ENCODE data around the gene ERP27.

The ERP27 gene

DNA sequence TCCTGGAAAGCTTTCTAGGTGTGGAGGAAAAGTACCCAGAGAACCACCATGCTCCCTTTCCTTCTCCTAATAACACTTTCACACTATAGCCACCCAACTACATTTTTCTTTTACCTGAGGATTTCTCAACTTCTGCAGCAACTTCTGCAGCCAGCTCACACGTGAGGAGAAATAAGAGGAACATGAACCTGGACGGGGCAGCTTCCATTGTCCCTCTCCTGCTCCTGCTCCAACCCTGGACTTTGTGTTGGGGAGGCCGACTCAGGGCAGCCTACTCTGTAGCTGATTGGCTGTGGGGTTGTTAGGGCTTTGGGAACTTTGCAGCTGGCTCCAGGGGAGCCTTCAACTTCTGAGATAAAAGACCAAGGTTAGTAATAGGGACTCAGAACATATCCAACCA is at the start of gene ERP27:
Gene ERP27 (minus strand): TSS at position 237 of the 400 bp plus-strand sequence. CDS start 29 bp downstream, at position 208.
- DNase-seq (ENCODE audit: low read depth) = no peak

DNA sequence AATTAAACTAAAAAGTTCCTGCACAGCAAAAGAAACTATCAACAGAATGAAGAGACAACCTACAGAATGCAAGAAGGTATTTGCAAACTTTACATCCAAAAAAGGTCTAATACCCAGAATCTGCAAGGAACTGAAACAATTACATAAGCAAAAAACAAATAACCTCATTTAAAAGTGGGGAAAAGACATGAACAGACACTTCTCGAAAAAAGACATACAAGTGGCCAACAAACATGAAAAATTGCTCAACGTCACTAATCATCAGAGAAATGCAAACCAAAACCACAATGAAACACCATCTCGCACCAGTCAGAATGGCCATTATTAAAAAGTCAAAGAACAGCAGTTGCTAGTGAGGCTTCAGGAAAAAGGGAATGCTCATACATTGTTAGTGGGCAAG is 49.7 kb upstream of the ERP27 start:
- DNase-seq (ENCODE audit: low read depth) = peak; percentile 9

DNA sequence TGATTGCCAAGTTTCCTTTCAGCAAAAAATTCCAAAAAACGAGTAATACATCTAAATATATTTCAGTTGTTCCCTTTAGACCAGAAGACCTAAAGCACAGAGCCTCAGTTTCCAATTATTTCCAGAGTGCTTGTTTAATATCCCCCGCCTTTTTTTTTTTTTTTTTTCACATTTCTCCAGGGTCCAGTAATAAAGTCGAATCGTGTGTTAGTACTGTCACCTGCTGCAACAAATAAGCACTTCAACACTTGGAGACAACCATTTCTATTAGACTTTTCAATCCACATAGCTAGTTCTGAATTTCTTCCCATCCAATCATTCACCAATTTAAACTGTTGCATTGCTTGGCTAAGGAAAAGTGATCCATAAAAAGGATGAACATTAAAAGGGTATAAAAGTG is 48.1 kb upstream of the ERP27 start:
- DNase-seq (ENCODE audit: low read depth) = no peak

DNA sequence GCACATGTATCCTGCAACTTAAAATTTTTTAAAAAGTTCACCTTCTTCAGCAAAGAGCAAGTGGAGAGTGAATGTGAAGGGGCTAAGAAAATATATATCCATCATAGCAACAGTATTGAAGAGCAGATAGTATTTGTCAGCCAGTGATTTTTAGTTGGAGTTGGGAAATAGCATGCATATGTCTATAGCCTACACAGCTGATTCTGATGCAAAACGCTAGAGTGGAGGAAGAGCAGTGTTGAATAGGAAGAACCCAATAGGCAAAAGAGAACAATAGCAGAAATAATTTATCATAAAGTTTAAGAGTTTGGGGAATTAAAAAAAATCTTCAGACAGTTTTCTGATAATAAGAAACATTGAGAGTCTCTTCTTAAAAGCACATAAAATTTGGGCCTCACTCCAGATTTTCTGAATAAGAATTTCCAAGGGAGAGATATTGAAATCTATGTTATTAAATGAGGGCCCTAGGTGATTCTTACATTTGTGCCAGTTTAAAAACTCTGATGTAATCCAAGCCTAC is 46.5 kb upstream of the ERP27 start:
- DNase-seq (ENCODE audit: low read depth) = no peak

DNA sequence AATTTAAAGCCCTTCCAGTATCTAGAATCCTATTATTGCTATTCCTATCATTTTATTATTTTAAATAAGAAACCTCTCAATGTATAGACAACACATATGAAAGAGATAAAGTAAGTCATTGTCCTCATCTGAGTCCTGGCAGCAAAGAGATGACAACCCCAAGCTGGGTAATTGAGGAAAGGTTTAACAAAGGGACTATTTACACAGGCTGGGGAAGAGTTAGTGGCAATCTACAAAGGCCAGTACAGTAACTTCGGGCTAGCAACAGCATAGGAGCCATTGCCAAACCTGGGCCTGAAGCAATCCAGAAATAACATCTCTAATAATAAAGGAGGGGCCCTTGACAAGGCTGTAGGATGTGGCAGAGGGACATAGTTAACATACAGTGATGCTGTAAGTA is 45.7 kb upstream of the ERP27 start:
- no peak for DNase-seq (ENCODE audit: low read depth)

DNA sequence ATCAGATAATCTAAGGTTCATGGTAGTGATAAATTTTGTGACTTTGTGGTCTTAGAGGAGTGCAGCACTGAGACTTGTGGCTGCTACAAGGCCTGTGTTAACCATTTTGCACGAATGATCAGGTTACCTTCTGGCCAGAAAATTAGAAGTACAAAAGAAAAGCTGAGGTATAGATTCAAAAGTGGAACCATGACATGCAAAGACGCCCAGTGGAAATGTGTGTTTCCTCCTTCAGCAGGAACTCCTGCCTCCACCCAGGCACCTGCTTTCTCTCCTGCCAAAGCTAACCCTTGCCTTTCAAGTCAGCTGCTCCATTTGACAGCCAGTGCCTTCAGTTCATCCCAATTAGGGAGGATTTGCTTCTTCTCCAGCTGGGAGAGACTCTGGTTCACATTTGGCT is 44.7 kb upstream of the ERP27 start:
- DNase-seq (ENCODE audit: low read depth) = no peak

DNA sequence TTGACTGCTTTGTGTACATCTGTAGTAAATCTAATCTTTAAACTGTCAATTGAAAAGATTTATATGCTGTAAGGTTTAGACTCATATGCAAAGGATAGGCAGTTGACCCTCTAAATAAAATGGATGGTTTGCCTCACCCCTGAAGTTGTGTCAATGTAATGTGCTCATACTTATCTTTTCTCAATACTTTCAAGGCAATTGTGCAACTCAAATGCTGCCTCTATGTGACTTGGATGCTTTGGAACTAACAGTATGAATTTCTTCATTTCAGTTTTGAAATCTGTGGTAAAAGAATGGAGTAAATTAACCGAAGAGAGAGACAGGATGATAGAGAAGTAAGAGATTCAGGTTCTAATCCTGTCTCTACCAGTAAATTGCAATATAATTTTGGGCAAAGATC is 44.2 kb upstream of the ERP27 start:
- peak; percentile 71 for DNase-seq (ENCODE audit: low read depth)

DNA sequence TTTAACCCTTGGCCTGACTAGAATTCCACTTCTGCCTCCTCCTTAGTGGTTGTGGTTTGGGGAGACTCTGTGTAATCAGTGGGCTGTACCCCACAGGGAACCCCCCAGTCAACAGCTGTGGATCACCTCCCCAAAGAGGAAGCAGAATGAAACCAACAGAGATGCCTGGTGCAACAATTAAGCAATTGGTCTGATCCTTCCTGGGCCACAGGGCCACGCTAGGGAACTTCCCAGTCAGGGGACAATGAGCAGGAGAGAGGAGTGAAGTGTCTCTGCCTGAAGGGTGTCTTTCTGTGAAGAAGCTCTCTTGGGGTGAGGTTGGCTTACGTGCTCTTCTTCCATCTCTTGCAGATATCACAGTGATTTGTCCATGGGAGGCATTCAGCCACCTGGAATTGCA is 42.7 kb upstream of the ERP27 start:
- DNase-seq (ENCODE audit: low read depth) = no peak

DNA sequence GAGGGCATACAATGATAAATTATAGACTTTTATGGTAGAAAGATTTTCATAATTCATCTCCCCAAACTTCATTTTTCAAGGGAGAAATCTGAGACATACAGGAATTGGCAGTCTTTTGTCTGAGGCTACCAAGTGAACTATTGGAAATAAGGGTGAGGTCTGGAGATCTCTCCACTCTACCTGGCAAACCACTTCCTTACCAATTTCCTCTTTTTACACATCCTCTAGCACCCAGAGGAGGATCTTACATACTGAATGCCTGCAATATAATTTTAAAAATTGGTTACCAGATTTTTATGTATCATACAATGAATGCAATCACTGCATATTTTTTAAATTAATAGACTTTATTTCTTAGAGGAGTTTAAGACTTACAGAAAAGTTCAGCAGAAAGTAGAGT is 41.1 kb upstream of the ERP27 start:
- no peak for DNase-seq (ENCODE audit: low read depth)

DNA sequence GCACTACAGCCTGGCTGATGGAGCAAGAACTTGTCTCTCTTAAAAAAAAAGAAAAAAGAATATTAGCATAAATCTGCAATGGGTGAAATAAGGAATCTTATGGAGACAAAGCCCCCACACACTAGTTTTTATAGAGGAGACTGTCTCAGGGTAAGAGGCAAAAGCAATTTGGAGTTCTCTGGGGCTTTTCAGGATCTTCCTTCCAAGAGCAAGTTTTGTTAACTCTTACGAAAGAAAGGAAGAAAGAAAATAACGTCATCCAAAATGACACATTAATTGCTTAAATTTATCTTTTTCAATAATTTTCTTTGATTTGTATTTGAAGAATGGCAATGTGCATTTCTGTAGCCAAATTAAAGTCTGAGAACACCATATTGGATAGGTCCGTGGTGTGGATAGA is 38.3 kb upstream of the ERP27 start:
- DNase-seq (ENCODE audit: low read depth) = no peak

DNA sequence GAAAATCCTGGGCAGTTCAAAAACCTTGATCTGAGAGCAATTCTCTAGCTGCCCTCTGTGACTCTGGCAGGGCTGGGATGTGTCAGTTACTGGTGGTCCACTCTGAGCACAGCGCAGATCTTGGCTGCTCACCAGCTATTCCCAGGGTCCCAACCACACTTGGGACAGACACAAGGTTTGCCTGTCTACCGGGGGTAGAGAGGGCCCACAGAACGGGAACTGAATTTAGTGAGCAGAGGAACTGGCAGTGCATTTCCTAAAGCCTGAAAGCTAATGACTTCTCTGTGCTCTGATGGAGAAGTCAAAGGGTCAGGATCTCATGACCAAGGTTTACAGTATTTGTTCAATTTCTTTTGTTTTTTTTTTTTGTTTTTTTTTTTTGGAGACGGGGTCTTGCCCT is 37.1 kb upstream of the ERP27 start:
- DNase-seq (ENCODE audit: low read depth) = no peak

DNA sequence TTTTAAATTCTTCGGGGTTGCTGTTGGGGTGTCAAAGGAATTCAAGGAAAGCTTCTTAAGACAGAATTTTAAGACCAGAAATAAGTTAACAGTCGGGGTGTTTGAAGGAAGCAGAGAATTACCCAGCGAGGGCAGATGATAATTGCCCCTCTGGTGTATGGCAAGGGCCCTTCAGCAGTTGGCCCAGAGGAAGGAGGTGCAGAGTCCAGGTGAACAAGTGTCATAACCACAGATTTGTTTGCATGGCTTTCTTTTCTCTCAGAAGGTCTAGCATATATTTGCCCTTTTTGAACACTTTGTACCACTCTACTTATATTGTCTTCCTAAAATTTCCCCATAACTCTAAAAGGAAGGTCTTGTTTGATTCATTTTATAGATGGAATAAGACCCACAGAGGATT is 36.3 kb upstream of the ERP27 start:
- no peak for DNase-seq (ENCODE audit: low read depth)

DNA sequence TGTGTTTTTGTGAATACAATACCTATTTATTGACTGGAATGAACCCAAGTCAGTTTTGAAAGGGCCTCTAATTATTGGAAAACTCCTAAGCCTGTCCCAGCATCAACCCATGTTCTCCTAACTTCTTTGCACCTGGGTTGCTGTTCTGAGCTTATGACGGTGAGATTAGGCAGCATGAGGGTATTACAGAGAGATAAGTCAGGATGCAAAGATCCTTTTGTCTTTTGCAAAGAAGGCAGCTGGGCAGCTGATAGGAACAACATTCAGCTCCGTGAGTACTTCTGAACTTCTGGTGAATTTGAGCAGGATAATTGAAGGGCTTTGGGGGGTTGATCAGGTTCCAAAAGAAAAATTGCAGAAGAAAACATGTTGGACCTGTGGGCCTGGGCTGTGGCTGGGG is 34.5 kb upstream of the ERP27 start, which contains the start of gene PDE6H:
Gene PDE6H (plus strand): TSS at position 227 of the 400 bp plus-strand sequence. CDS start 4,971 bp downstream, outside the sequence.
- no peak for DNase-seq (ENCODE audit: low read depth)

DNA sequence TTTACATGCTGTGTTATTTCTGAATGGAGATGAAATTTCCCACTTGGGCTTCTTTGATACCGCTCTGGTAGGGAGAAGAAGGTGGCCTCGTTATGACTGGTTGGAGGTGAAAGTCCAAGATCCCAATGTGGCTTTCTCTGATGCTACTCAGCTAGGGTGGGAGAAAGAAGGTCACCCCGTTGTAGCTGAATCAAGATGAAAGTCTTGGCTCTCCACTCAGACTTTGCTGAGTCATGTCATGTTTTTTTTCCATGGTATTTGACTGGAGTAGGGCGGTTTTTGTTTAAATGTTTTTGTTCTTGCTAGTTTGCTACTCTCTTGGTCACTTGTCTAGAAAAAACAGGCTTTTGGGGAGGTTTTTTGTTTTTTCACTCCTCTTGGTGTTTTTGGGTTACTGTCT is 32.1 kb upstream of the ERP27 start:
- no peak for DNase-seq (ENCODE audit: low read depth)

DNA sequence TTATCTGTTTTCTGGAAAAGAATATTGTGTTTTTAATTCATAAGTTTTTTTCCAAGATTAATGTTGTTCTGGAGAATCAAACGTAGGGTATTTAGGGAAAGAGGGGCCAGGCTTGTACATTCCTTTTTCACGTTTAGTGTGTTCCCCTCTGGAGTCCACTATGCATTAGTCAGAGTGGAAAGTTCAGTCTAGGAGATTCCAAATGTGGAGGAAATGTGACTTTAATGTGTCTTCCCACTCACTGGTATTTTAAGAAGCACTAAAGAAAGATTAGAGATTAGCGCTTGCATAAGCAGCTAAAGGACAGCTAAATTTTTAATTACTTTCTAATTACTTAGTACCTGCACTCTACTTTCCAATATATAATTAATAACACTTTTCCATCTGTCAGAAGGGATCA is 30.1 kb upstream of the ERP27 start:
- no peak for DNase-seq (ENCODE audit: low read depth)

DNA sequence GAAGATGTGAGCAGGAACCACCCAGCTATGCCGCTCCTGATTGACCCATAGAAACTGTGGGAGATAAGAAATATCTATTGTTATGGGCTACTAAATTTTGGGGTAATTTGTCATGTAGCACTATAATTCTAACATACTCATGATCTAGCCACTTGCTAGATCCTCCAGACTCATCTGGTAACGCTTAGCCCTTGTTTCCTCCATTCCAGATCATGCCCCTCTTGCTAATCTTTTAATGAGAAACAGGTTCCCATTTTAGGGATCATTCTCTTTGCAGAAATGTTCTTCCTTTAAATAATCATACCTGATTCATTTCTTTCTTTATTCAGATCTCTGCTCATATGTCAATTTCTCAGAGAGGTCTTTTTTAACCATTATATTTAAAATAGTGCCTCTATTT is 26.9 kb upstream of the ERP27 start:
- no peak for DNase-seq (ENCODE audit: low read depth)

DNA sequence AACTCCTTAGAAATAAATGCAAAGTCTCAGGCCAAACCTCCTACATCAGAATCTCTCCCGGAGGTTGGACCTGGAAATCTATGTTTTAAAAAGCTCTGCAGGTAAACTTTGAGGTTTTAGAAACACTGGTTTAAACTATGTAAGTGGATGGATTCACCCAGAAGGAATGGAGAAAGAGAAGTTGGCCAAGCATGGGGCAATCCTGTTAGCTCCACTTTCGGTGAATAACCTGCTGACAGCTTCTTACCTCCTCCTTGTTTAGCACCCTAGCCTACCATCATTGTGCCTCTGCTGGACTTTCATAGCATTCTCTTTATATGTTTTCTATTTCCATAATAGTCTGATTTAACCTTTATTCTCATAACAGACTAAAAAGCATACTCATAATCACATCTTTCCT is 26.1 kb upstream of the ERP27 start:
- DNase-seq (ENCODE audit: low read depth) = no peak

DNA sequence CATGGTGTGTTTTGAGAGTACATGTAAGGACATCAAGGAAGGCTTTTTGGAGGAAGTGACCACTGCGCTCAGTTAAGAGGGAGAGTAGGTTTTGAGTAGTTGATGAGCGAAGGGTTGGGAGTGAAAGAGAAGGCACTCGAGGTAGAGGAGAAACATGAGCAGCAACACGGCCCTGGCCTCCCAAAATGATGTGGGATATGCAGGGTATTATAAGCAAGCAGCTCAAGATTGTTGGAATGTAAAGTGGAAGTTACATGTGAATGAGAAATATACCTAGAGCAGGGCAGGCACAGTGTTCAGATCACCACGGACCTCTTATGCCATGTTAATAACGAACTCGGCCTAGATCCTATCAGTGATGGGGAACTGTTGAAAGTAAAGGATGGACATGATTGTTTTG is 25.2 kb upstream of the ERP27 start:
- no peak for DNase-seq (ENCODE audit: low read depth)

DNA sequence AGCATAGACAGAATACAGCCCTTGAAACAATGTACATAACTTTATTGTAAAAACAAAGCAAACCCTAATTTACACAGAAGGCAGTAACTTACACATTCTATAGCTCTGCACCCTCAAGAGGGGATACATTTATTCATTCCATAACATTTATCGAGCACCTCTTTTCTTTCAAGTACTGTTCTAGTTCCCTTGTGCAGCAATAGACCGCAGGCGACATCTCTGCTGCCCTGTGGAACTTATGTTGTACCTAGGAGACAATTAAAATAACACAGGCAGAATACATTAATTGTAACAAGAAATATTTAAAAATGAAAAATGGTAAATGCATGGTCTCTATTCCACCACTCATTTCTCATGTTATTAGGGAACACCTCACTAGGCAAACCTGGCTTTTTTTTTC is 24.5 kb upstream of the ERP27 start:
- DNase-seq (ENCODE audit: low read depth) = no peak

DNA sequence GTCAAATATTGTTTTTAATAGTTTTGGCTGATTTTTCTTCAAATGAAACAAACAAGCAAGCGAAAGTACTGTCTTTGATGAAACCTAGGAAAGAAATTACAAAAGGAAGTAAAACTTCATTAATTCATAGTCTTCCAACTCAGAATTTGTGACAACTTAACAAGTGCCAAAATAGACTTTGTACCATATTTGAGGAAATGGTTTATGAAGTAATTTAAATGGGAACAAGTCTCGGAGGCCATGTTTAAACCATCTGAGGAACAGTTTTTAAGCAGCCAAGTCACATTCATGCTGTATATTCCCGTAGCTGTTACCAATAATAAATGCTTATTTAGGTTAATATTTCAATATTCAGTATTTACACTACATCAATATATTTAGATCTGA is 23.8 kb upstream of the ERP27 start:
- no peak for DNase-seq (ENCODE audit: low read depth)

DNA sequence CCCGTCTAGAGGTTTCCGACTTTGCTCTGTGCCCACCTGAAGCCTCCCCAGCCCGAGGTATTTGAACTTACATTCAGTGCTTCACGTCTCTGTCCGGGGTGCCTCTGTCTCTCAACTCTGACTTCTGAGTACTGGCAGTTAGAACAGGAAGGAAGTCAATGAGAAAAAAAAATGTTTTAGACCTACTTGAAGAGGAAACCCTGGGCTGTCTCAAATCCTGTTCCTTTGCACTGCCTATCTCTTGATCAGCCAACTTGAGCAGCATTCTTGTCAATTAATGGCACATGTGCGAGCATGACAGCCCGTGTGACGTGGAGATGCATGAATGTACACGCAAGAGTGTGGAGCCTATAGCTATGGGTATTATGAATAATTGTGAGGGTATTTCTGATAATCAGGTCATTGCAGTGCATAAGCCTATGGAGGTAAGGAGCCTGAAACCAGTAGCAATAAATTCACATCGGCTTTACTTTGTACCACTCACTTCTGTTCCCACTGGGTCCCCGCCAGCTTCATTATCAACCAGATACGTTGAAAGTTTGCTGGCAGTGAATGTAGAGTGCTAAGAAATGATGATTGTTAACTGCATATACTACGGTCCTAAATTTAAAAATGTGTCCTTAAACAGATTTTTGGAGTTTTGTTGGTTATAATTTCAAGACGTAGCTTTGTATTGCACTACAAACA is 23.3 kb upstream of the ERP27 start, which contains the start of gene ARHGDIB:
Gene ARHGDIB (minus strand): TSS at position 136 of the 687 bp plus-strand sequence. CDS start 10,889 bp downstream, outside the sequence.
- no peak for DNase-seq (ENCODE audit: low read depth)

DNA sequence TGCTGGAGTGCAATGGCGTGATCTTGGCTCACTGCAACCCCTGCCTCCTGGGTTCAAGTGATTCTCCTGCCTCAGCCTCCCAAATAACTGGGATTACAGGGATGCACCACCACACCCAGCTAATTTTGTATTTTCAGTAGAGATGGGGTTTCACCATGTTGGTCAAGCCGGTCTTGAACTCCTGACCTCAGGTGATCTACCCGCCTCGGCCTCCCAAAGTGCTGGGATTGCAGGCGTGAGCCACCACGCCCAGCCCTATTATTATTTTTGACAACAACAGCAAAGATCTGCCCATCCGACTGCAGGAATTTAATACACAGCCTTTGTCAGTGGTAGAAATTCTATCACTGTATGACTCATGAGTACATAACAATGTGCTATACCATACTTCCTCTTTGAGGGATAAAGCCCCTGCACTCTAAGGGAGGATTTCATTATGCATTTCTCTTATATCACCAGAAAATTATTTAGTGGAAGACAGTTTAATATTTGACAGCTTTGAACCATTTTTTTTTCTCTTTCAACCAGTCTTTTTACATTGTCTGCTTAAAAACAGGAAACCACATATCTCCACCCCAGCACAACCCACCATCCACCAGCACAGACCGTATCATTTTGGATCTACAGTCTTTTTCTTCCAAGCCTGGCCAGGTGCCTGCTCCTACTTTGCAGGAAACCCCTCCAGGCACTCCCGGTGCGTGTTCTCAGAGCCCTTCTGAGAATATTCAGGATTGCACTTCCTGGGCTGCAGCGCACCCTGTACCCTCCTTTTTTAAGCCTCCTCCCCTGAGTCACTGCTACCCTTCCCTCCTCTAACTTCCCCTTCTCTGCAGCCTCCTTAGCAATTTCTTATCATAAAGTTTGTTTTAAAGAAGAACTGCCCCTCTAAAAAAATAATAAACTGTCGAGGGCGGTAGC is 22.5 kb upstream of the ERP27 start:
- no peak for DNase-seq (ENCODE audit: low read depth)

DNA sequence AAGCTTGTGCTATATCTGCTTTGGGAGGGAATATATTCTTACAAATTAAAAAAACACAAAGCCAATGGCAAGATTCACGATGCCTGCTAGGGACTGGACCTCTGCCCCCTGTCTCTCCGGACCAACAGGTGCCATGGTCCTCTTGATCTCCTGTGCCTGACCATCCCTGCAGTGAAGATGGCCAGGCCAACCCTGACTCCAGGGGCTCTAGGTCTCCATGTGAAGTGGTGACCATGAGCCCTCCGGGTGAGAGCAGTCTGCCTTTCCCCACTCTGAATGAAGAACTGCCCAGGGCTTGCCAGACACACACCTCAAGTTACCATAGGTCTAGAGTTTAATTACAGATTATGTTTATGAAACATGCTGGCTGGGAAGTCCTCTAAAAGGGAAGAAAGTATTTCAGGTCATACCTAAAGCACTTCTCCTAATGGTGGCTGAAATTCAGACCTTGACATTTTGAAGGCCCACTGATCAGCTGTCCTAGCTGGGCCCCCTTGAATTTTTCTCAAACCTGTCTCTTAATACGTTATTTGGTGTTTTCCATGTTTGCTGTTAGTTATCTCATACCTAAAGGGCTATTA is 21.7 kb upstream of the ERP27 start:
- DNase-seq (ENCODE audit: low read depth) = no peak

Measured in fibroblast of gingiva (primary cell).